NCI-H187 treated with DMSO at 0.1 percent for 48 hours (cell line): Measurements from ENCODE around the gene HIVEP3.

ENCODE experiments used
- DNase-seq: peaks from one replicate; lab custom pipeline; 2025; lab: John Stamatoyannopoulos, UW

HIVEP3 gene

GRCh38 chr1:41892301-41892781 lies 26.4 kb downstream of the HIVEP3 start:
- DNase-seq: no peak

- peak; percentile 28 for DNase-seq
Observed at GRCh38 chr1:41891199-41891896, 27.4 kb downstream of the HIVEP3 start.

- DNase-seq: no peak
Observed at GRCh38 chr1:41890825-41891198, 27.9 kb downstream of the HIVEP3 start.

GRCh38 chr1:41889506-41890414 lies 29.0 kb downstream of the HIVEP3 start:
- no peak for DNase-seq

- DNase-seq: no peak
Observed at GRCh38 chr1:41888756-41889155, 30.0 kb downstream of the HIVEP3 start.

GRCh38 chr1:41887365-41887764 lies 31.4 kb downstream of the HIVEP3 start:
- DNase-seq: no peak

GRCh38 chr1:41884256-41885230 lies 34.2 kb downstream of the HIVEP3 start:
- DNase-seq: no peak

GRCh38 chr1:41883507-41883906 lies 35.2 kb downstream of the HIVEP3 start:
- no peak for DNase-seq

- DNase-seq: no peak
Observed at GRCh38 chr1:41882486-41882885, 36.2 kb downstream of the HIVEP3 start.

GRCh38 chr1:41882068-41882477 lies 36.6 kb downstream of the HIVEP3 start:
- DNase-seq: no peak

GRCh38 chr1:41880950-41881885 lies 37.5 kb downstream of the HIVEP3 start:
- no peak for DNase-seq

- DNase-seq: no peak
Observed at GRCh38 chr1:41880261-41880660, 38.5 kb downstream of the HIVEP3 start.

GRCh38 chr1:41879617-41880016 lies 39.1 kb downstream of the HIVEP3 start:
- DNase-seq: no peak

GRCh38 chr1:41878911-41879310 lies 39.8 kb downstream of the HIVEP3 start:
- no peak for DNase-seq

- DNase-seq: no peak
Observed at GRCh38 chr1:41878495-41878894, 40.2 kb downstream of the HIVEP3 start.

GRCh38 chr1:41876576-41877445 lies 41.9 kb downstream of the HIVEP3 start:
- DNase-seq: no peak

- DNase-seq: no peak
Observed at GRCh38 chr1:41875487-41875886, 43.2 kb downstream of the HIVEP3 start.

- no peak for DNase-seq
Observed at GRCh38 chr1:41874903-41875411, 43.8 kb downstream of the HIVEP3 start.

- no peak for DNase-seq
Observed at GRCh38 chr1:41874151-41874719, 44.5 kb downstream of the HIVEP3 start.
